HG02884 (cell line): Measurements from ENCODE around the gene DNAJC18.
A peak's percentile ranks its signal among the peaks of the same experiment; 100 is the strongest.
"Not testable (repeated sequence)": the region's sequence is repeated elsewhere in the genome, so short reads cannot be mapped to it uniquely, and the experiment has no call there.

Experiments
- ATAC-seq: cut with Tn5 transposase; IDR thresholded peaks from one replicate; pipeline ENCODE4 v1.9.1; 2021; ENCODE audit warnings: mild to moderate bottlenecking, moderate library complexity; ENCODE audit not compliant: unreplicated experiment

The DNAJC18 gene

GRCh38 chr5:139439013-139439903 lies at the start of gene DNAJC18:
TSS of gene DNAJC18 (minus strand) at chr5:139439525. CDS start at chr5:139439445, 80 bp downstream.
- ATAC-seq, result peak; percentile 89

DNA sequence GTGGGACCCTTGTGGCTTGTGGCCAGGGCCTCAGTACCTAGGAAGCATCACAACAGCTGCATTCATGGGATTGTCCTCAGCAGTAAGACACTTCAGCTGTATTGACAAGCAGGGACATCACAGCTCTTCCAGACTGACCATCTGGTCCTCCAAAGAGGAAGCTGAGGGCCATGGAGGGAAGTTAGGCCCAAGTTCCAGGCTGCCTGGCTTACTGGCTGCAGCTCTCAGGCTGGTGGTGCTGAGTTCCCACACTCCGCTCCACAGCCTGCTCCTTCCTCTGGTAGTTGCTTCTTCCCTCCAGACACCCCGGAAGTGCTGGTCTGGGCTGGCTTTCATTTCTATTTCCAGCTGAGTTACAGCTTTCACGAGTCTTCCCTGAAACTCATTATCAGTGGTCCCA lies 48.9 kb upstream of the DNAJC18 start:
- ATAC-seq, result no peak

GRCh38 chr5:139486201-139486600 lies 46.9 kb upstream of the DNAJC18 start:
- no peak for ATAC-seq

GRCh38 chr5:139482890-139483208 lies 43.5 kb upstream of the DNAJC18 start:
- not testable (repeated sequence) for ATAC-seq

GRCh38 chr5:139482050-139482889 lies 42.9 kb upstream of the DNAJC18 start, which contains the start of gene STING1:
TSS of gene STING1 (minus strand) at chr5:139482758. CDS start at chr5:139481704, 1,054 bp downstream.
- ATAC-seq, result peak; percentile 57

DNA sequence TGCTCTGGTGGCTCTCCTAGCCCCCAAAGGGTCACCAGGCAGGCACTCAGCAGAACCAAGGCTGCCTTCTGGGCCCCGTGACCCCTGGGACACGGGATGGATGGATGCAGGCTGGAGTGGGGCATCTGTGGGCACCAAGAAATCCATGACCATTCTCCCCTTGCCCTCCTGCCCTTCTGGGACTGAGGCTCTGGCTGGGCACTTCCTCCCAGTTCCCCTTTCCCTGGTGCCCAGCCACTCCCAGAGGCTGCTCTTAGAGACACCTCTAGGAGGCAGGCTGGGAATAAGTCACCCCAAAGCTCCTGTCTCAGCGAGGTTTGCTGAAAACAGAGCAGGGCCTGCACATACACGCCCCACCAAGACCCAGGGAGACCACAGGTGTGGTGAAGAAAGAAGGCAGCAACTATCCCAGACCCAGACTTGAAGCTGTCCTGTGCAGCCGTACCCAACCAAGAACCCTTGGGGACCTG lies 42.3 kb upstream of the DNAJC18 start:
- ATAC-seq, result no peak

GRCh38 chr5:139481122-139481533 lies 41.8 kb upstream of the DNAJC18 start:
- no peak for ATAC-seq

DNA sequence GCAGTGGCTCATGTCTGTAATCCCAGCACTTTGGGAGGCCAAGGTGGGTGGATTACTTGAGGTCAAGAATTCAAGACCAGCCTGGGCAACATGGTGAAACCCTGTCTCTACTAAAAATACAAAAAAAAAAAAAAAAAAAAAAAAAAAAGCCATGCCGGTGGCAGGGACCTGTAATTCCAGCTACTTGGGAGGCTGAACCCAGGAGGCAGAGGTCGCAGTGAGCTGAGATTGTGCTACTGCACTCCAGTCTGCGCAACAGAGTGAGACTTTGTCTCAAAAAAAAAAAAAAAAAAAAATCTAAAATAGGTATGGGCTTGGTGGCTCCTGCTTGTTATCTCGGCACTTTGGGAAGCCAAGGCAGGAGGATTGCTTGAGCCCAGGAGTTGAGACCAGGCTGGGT lies 40.4 kb upstream of the DNAJC18 start:
- not testable (repeated sequence) for ATAC-seq

DNA sequence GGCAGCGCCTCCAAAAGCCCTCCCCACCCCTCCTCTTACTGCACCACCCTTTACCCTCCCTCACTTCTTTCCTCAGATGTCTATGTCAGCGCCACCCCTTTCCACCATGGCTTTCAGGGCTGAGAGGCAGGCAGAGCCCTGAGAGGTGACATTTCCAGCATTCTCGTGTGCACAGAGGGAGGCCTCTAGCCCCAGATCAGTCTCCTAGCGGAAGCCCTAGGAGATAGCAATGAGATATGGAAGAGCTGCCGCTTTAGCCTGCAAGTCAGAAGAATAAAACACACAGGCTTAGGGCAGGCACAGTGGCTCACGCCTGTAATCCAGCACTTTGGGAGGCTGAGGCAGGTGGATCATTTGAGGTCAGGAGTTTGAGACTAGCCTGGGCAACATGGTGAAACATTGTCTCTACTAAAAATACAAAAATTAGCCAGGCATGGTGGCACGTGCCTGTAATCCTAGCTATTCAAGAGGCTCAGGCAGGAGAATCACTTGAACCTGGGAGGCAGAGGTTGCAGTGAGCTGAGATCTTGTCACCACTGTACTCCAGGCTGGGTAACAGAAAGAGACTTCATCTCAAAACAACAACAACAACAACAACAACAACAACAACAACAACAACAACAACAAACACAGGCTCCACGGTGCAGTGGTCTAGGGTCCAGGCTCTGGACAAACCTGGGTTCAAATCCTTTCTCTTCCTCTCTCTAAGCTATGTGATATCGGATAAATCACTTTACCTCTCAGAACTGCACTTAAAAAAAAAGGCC lies 39.5 kb upstream of the DNAJC18 start:
- not testable (repeated sequence) for ATAC-seq

DNA sequence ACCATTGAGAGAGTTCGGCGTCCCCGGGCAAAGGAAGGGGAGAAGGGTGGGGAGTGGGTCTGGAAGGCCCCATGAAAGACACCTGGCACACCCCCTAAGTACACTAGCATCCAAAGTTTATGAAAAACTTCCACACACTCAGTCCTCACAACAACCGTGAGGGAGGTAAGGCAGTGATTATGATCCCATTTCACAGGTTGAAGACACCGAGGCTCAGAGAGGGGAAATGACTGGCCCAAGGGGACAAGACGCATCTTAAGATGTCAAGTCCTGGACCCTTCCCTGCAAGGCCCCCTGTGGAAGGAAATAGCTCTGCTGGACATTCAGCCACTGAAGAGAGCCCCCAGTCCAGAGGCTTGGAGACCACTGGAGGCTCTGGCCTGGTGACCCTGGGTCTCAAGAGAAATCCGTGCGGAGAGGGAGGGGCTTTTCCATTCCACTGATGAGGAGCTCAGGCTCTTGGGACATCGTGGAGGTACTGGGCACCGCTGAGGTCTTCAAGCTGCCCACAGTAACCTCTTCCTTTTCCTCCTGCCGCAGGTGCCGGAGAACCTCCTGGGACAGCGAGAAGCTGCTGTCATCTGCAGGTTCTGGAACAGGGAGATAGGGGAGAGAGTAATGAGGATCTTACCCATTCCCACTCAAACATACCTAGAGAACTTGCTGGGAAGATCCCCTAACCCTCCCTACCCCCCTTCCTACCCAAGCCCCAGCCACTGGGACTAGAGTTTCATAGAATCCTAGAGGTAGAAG lies 36.7 kb upstream of the DNAJC18 start:
- ATAC-seq, result no peak

DNA sequence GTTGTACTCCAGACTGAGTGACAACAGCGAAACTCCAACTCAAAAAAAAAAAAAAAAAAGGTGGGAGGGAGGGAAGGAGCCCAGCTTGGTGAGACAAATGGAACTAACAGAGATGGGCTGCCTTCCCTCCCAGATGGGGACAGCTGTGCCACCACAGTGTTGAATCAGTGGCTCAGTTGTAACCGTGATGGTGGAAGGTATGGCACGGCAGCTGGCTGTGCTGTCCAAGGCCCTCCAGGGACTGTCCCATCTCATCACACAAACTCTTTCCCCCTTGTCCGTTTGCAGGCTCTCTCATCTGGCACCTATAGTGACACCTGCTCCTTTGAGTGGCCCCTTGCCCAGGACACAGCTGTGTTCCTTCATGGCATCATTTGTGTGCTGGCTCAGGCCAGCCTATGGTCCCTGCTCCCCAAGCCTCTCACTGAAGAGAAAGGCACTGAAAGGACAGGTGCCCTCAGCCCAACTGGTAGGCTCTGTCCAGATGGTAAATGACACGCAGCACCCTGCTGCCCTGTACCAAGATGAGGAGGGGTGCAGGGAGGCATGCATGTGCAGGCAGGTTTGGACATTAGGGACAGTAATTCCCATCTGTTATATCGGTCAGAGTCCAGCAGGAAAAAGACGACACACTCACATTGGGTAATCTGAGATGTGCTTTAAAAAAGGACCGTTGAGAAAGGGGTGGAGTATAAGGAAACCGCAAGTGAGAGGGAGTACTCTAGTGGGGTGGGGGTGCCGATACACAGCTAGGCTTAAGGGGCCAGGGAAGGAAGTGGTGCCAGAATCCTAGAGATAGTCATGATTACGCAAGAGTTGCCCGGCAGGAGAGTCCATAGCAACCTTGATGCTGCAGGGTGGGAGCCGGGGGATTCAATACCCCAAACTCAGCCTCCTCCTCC lies 35.8 kb upstream of the DNAJC18 start:
- no peak for ATAC-seq

DNA sequence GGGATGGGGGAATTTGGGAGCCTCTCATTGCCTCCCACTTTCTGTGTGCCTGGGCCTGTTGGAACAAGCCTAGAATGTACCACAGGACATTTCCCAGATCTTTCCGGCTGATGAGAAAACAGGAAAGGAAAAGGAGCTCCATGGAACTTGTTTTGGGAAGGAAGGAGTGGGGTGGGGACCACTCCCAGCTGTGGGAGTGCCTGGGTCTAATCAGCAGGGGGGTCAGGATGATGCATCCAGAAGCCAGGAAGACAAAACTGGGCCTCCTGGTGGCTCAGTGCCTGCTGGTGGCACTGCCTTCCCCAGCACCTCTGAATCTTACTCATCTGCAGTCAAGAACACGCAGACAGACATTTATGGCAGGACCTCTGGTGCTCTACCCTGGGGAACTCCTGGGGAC lies 34.2 kb upstream of the DNAJC18 start:
- ATAC-seq, result no peak

- ATAC-seq, result no peak
Measured at GRCh38 chr5:139473105-139473504, 33.8 kb upstream of the DNAJC18 start.

DNA sequence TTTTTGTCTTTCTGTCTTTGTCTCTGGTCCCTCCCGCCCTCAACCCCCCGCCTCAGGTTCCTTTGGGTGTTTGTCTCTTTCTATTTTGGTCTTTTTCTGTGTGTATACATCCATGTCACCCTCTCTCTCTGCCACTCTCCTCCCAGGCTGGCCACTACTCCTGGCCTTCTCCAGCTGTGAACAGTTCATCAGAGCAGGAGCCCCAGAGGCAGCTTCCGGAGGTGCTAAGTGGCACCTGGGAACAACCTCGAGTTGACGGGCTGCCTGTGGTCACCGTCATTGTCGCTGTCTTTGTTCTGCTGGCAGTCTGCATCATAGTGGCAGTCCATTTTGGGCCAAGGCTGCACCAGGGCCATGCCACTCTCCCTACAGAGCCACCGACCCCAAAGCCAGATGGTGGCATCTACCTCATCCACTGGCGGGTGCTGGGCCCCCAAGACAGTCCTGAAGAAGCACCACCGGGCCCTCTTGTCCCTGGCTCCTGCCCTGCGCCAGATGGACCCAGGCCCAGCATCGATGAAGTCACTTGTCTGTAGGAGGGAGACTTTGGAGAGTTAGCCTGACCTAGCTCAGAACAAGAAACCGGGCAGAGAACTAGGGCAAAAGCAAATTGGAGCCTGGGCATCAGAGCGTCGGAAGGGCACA lies 33.2 kb upstream of the DNAJC18 start:
- no peak for ATAC-seq

DNA sequence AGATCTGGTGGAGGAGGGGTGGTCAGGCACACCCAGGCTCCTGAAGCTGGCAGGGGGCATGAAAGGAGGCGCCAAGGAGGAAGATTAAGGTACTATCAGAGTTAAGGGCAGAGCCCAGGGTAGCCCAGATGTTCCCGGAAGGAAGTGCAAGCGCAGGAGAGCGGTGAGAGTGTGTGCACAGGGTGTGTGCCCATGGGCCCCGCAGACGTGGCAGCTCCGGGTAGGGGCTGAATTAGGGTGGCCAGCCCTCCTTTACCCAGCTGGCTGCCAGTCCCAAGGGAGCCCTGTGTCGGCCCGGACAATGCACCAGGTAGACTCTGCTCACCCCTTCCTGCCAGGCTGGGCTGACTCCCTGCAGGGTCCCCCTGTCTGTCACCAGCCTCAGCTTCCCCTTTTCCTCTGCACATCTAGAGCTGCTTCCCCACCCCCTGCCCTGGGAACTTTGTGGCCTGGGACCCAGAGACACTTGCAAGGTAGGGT lies 31.5 kb upstream of the DNAJC18 start, which contains the start of gene SMIM33:
SMIM33 (plus strand) TSS at position 184 of the 480 bp plus-strand sequence; CDS start at position 302, 118 bp downstream.
- no peak for ATAC-seq

GRCh38 chr5:139468421-139468931 lies 29.2 kb upstream of the DNAJC18 start:
- no peak for ATAC-seq

- ATAC-seq, result no peak
Measured at GRCh38 chr5:139462586-139463276, 23.4 kb upstream of the DNAJC18 start, which contains the start of gene ECSCR. TSS of gene ECSCR (minus strand) at chr5:139462743. CDS start at chr5:139462670, 73 bp downstream.
